ENCODE measurements around the gene AGAP1. TPM values are rescaled to one million over a fixed set of nuclear protein-coding genes. Genes with fewer than 3 reads are reported as not detected.

AGAP1 gene
- total and polyA plus RNA-seq, 9 donors: 5.7 to 32.2 (median 20.2) TPM

- Histone ChIP-seq H3K27ac (no peak overlapping the region), H3K36me3 (no peaks in the 10 kb centered on the region), H3K4me3 (no peak overlapping the region), H3K27me3 (no peaks in the 10 kb centered on the region), H3K4me1 (ENCODE audit: insufficient read depth) (no peaks in the 10 kb centered on the region), H3K9me3 (no peaks in the 10 kb centered on the region)
- DNase-seq: no peak
- WGBS, 3 donors: 85 to 90% (median 88%) methylated on average over 12 of the region's 12 CpGs
- intact Hi-C loops (cut with DNase I): no loop called here
- TF ChIP-seq EP300 (IDR thresholded peaks at IDR 0.05) (no peak), POLR2A (IDR thresholded peaks at IDR 0.05) (no peak), CTCF (IDR thresholded peaks at IDR 0.05) (no peak)
Measured at GRCh38 chr2:235843591-235844395, 349.9 kb downstream of the AGAP1 start.

GRCh38 chr2:235844561-235844960 is 350.7 kb downstream of the AGAP1 start:
- no peak for TF ChIP-seq POLR2A (IDR thresholded peaks at IDR 0.05)
- TF ChIP-seq EP300 (IDR thresholded peaks at IDR 0.05): no peak
- no peak for TF ChIP-seq CTCF (IDR thresholded peaks at IDR 0.05)
- H3K4me1 ChIP-seq (ENCODE audit: insufficient read depth): no peaks in the 10 kb centered on the region
- H3K4me3 ChIP-seq: no peak overlapping the region
- intact Hi-C loops (cut with DNase I): no loop called here
- H3K27me3 ChIP-seq: no peaks in the 10 kb centered on the region
- no peak overlapping the region for H3K27ac ChIP-seq
- no peak for DNase-seq
- H3K9me3 ChIP-seq: no peaks in the 10 kb centered on the region
- 91 to 95% (median 93%) methylated on average over 8 of the region's 8 CpGs for WGBS, 3 donors
- no peaks in the 10 kb centered on the region for H3K36me3 ChIP-seq

DNA sequence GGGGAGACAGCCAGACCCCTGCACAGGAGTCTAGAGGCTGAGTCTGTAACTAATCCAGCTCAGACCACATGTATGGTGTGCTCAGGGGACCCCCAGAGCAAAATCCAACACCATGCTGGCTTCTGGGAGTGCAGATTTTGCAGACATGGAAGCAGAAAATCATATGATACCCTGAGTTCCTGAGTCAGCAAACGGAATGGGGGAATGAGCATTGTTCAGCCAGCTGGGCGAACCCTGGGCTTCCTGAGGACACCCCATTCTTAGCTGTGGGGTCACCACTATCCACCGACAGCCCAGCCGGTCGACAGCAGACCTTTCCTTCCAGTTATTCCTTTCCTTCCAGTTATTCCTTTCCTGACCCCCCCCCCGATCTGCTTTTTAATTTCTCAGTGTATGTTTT is 351.4 kb downstream of the AGAP1 start:
- Histone ChIP-seq H3K27ac (no peak overlapping the region), H3K4me1 (ENCODE audit: insufficient read depth) (no peaks in the 10 kb centered on the region), H3K9me3 (no peaks in the 10 kb centered on the region), H3K27me3 (no peaks in the 10 kb centered on the region), H3K36me3 (no peaks in the 10 kb centered on the region), H3K4me3 (no peak overlapping the region)
- intact Hi-C loops (cut with DNase I): no loop called here
- no peak for DNase-seq
- 75 to 81% (median 80%) methylated on average over 6 of the region's 6 CpGs for WGBS, 3 donors
- TF ChIP-seq EP300 (IDR thresholded peaks at IDR 0.05): no peak
- no peak for TF ChIP-seq POLR2A (IDR thresholded peaks at IDR 0.05)
- no peak for TF ChIP-seq CTCF (IDR thresholded peaks at IDR 0.05)

DNA sequence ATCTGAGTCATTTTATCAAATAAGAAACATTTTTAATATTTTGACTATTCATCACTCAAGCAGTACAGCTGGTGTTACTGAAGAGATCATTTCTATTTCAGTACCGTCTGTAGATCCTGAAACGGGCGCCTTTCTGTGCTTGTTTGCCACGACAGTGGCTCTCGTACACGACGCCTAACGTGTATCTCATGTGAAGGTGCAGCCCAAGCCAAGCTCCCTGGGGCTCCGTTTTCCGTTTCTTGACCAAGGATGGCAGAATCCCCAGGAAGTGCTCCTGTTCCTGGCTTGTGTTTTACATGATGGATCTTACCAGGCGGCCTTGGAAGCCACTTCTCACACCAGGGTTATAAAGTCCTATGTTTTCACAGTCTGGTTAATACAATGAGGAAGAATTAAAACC is 353.7 kb downstream of the AGAP1 start:
- H3K9me3 ChIP-seq: no peaks in the 10 kb centered on the region
- no peaks in the 10 kb centered on the region for H3K36me3 ChIP-seq
- TF ChIP-seq POLR2A (IDR thresholded peaks at IDR 0.05) (no peak), CTCF (IDR thresholded peaks at IDR 0.05) (no peak), EP300 (IDR thresholded peaks at IDR 0.05) (no peak)
- no peak for DNase-seq
- H3K27ac ChIP-seq: no peak overlapping the region
- H3K4me3 ChIP-seq: no peak overlapping the region
- no peaks in the 10 kb centered on the region for H3K27me3 ChIP-seq
- no peaks in the 10 kb centered on the region for H3K4me1 ChIP-seq (ENCODE audit: insufficient read depth)
- intact Hi-C loops (cut with DNase I): no loop called here
- 81 to 93% (median 93%) methylated on average over 11 of the region's 11 CpGs for WGBS, 3 donors
